ENCODE measurements around the gene NDFIP2.

NDFIP2 gene

GRCh38 chr13:79480954-79481684, at the start of gene NDFIP2:
Gene NDFIP2, plus strand, starts transcription at chr13:79481155. Its CDS starts 49 bp downstream, at chr13:79481204.
- no CpG with 5 or more reads among the region's 74 CpGs for WGBS (ENCODE audit: insufficient coverage, insufficient read length)
- H3K27ac ChIP-seq (ENCODE audit: low read length), result no peak within 1 kb of the TSS
- peak; percentile 47 for DNase-seq (ENCODE audit: low read depth, low spot score)

GRCh38 chr13:79432086-79432485, 48.9 kb upstream of the NDFIP2 start:
- H3K4me3 ChIP-seq (ENCODE audit: low read length), result no peak overlapping the region
- H3K27me3 ChIP-seq (ENCODE audit: control insufficient read depth, insufficient read depth, low read length), result no peaks in the 10 kb centered on the region
- DNase-seq (ENCODE audit: low read depth, low spot score), result no peak
- no peaks in the 10 kb centered on the region for H3K9me3 ChIP-seq (ENCODE audit: control insufficient read depth, insufficient read depth, low read length)
- no peaks in the 10 kb centered on the region for H3K36me3 ChIP-seq (ENCODE audit: control insufficient read depth, insufficient read depth, low read length)
- H3K27ac ChIP-seq (ENCODE audit: low read length), result no peak overlapping the region
- H3K4me1 ChIP-seq (ENCODE audit: control insufficient read depth, insufficient read depth, low read length), result no peaks in the 10 kb centered on the region
- no CpG with 5 or more reads among the region's 6 CpGs for WGBS (ENCODE audit: insufficient coverage, insufficient read length)

More at GRCh38 chr13:79480954-79481684, at the start of gene NDFIP2:
- H3K4me3 ChIP-seq (ENCODE audit: low read length), result peak within 1 kb of the TSS; percentile 81
- H3K4me1 ChIP-seq (ENCODE audit: control insufficient read depth, insufficient read depth, low read length), result no peaks in the 10 kb centered on the region
- H3K27me3 ChIP-seq (ENCODE audit: control insufficient read depth, insufficient read depth, low read length), result no peaks in the 10 kb centered on the region
- H3K9me3 ChIP-seq (ENCODE audit: control insufficient read depth, insufficient read depth, low read length), result no peaks in the 10 kb centered on the region
- H3K36me3 ChIP-seq (ENCODE audit: control insufficient read depth, insufficient read depth, low read length), result no peaks in the 10 kb centered on the region

- H3K27ac ChIP-seq (ENCODE audit: low read length), result no peak overlapping the region
- no CpG with 5 or more reads among the region's 11 CpGs for WGBS (ENCODE audit: insufficient coverage, insufficient read length)
- no peaks in the 10 kb centered on the region for H3K27me3 ChIP-seq (ENCODE audit: control insufficient read depth, insufficient read depth, low read length)
- H3K36me3 ChIP-seq (ENCODE audit: control insufficient read depth, insufficient read depth, low read length), result no peaks in the 10 kb centered on the region
- no peaks in the 10 kb centered on the region for H3K9me3 ChIP-seq (ENCODE audit: control insufficient read depth, insufficient read depth, low read length)
- no peak for DNase-seq (ENCODE audit: low read depth, low spot score)
- H3K4me1 ChIP-seq (ENCODE audit: control insufficient read depth, insufficient read depth, low read length), result no peaks in the 10 kb centered on the region
- H3K4me3 ChIP-seq (ENCODE audit: low read length), result no peak overlapping the region
These were observed 48.0 kb upstream of the NDFIP2 start for GRCh38 chr13:79432992-79433391.

- Histone ChIP-seq H3K9me3 (ENCODE audit: control insufficient read depth, insufficient read depth, low read length) (no peaks in the 10 kb centered on the region), H3K27ac (ENCODE audit: low read length) (no peak overlapping the region), H3K36me3 (ENCODE audit: control insufficient read depth, insufficient read depth, low read length) (no peaks in the 10 kb centered on the region), H3K4me1 (ENCODE audit: control insufficient read depth, insufficient read depth, low read length) (no peaks in the 10 kb centered on the region), H3K4me3 (ENCODE audit: low read length) (no peak overlapping the region), H3K27me3 (ENCODE audit: control insufficient read depth, insufficient read depth, low read length) (no peaks in the 10 kb centered on the region)
- no CpG with 5 or more reads among the region's 1 CpG for WGBS (ENCODE audit: insufficient coverage, insufficient read length)
- no peak for DNase-seq (ENCODE audit: low read depth, low spot score)
These were observed 46.4 kb upstream of the NDFIP2 start for GRCh38 chr13:79434556-79434955.

GRCh38 chr13:79435561-79435990, 45.4 kb upstream of the NDFIP2 start:
- no peaks in the 10 kb centered on the region for H3K4me1 ChIP-seq (ENCODE audit: control insufficient read depth, insufficient read depth, low read length)
- H3K27ac ChIP-seq (ENCODE audit: low read length), result no peak overlapping the region
- H3K9me3 ChIP-seq (ENCODE audit: control insufficient read depth, insufficient read depth, low read length), result no peaks in the 10 kb centered on the region
- no peaks in the 10 kb centered on the region for H3K36me3 ChIP-seq (ENCODE audit: control insufficient read depth, insufficient read depth, low read length)
- DNase-seq (ENCODE audit: low read depth, low spot score), result no peak
- no peaks in the 10 kb centered on the region for H3K27me3 ChIP-seq (ENCODE audit: control insufficient read depth, insufficient read depth, low read length)
- no peak overlapping the region for H3K4me3 ChIP-seq (ENCODE audit: low read length)
- WGBS (ENCODE audit: insufficient coverage, insufficient read length), result no CpG with 5 or more reads among the region's 1 CpG

- no peak overlapping the region for H3K27ac ChIP-seq (ENCODE audit: low read length)
- no peaks in the 10 kb centered on the region for H3K36me3 ChIP-seq (ENCODE audit: control insufficient read depth, insufficient read depth, low read length)
- no peaks in the 10 kb centered on the region for H3K27me3 ChIP-seq (ENCODE audit: control insufficient read depth, insufficient read depth, low read length)
- WGBS (ENCODE audit: insufficient coverage, insufficient read length), result no CpG with 5 or more reads among the region's 1 CpG
- no peak overlapping the region for H3K4me3 ChIP-seq (ENCODE audit: low read length)
- no peak for DNase-seq (ENCODE audit: low read depth, low spot score)
- H3K4me1 ChIP-seq (ENCODE audit: control insufficient read depth, insufficient read depth, low read length), result no peaks in the 10 kb centered on the region
- no peaks in the 10 kb centered on the region for H3K9me3 ChIP-seq (ENCODE audit: control insufficient read depth, insufficient read depth, low read length)
These were observed 41.7 kb upstream of the NDFIP2 start for GRCh38 chr13:79439275-79439674.

GRCh38 chr13:79440958-79441528, 39.9 kb upstream of the NDFIP2 start:
- no peaks in the 10 kb centered on the region for H3K9me3 ChIP-seq (ENCODE audit: control insufficient read depth, insufficient read depth, low read length)
- no peak overlapping the region for H3K4me3 ChIP-seq (ENCODE audit: low read length)
- H3K27ac ChIP-seq (ENCODE audit: low read length), result no peak overlapping the region
- H3K36me3 ChIP-seq (ENCODE audit: control insufficient read depth, insufficient read depth, low read length), result no peaks in the 10 kb centered on the region
- no peaks in the 10 kb centered on the region for H3K4me1 ChIP-seq (ENCODE audit: control insufficient read depth, insufficient read depth, low read length)
- no CpG with 5 or more reads among the region's 5 CpGs for WGBS (ENCODE audit: insufficient coverage, insufficient read length)
- no peak for DNase-seq (ENCODE audit: low read depth, low spot score)
- no peaks in the 10 kb centered on the region for H3K27me3 ChIP-seq (ENCODE audit: control insufficient read depth, insufficient read depth, low read length)

- Histone ChIP-seq H3K36me3 (ENCODE audit: control insufficient read depth, insufficient read depth, low read length) (no peaks in the 10 kb centered on the region), H3K4me1 (ENCODE audit: control insufficient read depth, insufficient read depth, low read length) (no peaks in the 10 kb centered on the region), H3K27me3 (ENCODE audit: control insufficient read depth, insufficient read depth, low read length) (no peaks in the 10 kb centered on the region), H3K27ac (ENCODE audit: low read length) (no peak overlapping the region), H3K4me3 (ENCODE audit: low read length) (no peak overlapping the region), H3K9me3 (ENCODE audit: control insufficient read depth, insufficient read depth, low read length) (no peaks in the 10 kb centered on the region)
- DNase-seq (ENCODE audit: low read depth, low spot score), result no peak
- no CpG with 5 or more reads among the region's 1 CpG for WGBS (ENCODE audit: insufficient coverage, insufficient read length)
These were observed 38.7 kb upstream of the NDFIP2 start for GRCh38 chr13:79442221-79442620.

- Histone ChIP-seq H3K27ac (ENCODE audit: low read length) (no peak overlapping the region), H3K4me1 (ENCODE audit: control insufficient read depth, insufficient read depth, low read length) (no peaks in the 10 kb centered on the region), H3K4me3 (ENCODE audit: low read length) (no peak overlapping the region), H3K27me3 (ENCODE audit: control insufficient read depth, insufficient read depth, low read length) (no peaks in the 10 kb centered on the region), H3K36me3 (ENCODE audit: control insufficient read depth, insufficient read depth, low read length) (no peaks in the 10 kb centered on the region), H3K9me3 (ENCODE audit: control insufficient read depth, insufficient read depth, low read length) (no peaks in the 10 kb centered on the region)
- no CpG with 5 or more reads among the region's 3 CpGs for WGBS (ENCODE audit: insufficient coverage, insufficient read length)
- no peak for DNase-seq (ENCODE audit: low read depth, low spot score)
These were observed 38.2 kb upstream of the NDFIP2 start for GRCh38 chr13:79442706-79443105.

GRCh38 chr13:79445968-79446645, 34.8 kb upstream of the NDFIP2 start:
- H3K27me3 ChIP-seq (ENCODE audit: control insufficient read depth, insufficient read depth, low read length), result no peaks in the 10 kb centered on the region
- no CpG with 5 or more reads among the region's 11 CpGs for WGBS (ENCODE audit: insufficient coverage, insufficient read length)
- no peaks in the 10 kb centered on the region for H3K9me3 ChIP-seq (ENCODE audit: control insufficient read depth, insufficient read depth, low read length)
- DNase-seq (ENCODE audit: low read depth, low spot score), result no peak
- H3K27ac ChIP-seq (ENCODE audit: low read length), result no peak overlapping the region
- no peaks in the 10 kb centered on the region for H3K36me3 ChIP-seq (ENCODE audit: control insufficient read depth, insufficient read depth, low read length)
- no peaks in the 10 kb centered on the region for H3K4me1 ChIP-seq (ENCODE audit: control insufficient read depth, insufficient read depth, low read length)
- H3K4me3 ChIP-seq (ENCODE audit: low read length), result no peak overlapping the region
